IMR-90 (cell line): ENCODE measurements around the gene MTREX. TPM values are rescaled to one million over a fixed set of nuclear protein-coding genes. Genes with fewer than 3 reads are reported as not detected.

ENCODE experiments used
- ATAC-seq: fragments of 200-7000 bp; cut with Tn5 transposase; 2 replicates; pipeline ENCODE4 v1.9.1; 2020; ENCODE audit warnings: low read depth, mild to moderate bottlenecking, moderate library complexity
- BruUV-seq: library from RNA; stranded (reverse); fragments of 400-500 nt; replicated peaks from 2 replicates; lab custom pipeline; 2021; lab: Mats Ljungman, UMichigan
- CTCF ChIA-PET: fragments of 300-600 bp; formaldehyde crosslinking; extraction: SDS; loops from one replicate; lab custom pipeline; 2021; ENCODE audit warnings: antibody characterized with exemption; lab: Yijun Ruan, JAX
- POLR2A ChIA-PET: fragments of 300-600 bp; sonication (Branson Sonifier 250); formaldehyde crosslinking; loops from one replicate; lab custom pipeline; 2022; ENCODE audit warnings: antibody characterized with exemption; ENCODE audit not compliant: unreplicated experiment; lab: Charles Lee
- DNase-seq: peaks from one replicate; pipeline ENCODE4 v3.0.0; 2013
- H2AFZ ChIP-seq: replicated peaks from 2 replicates; pipeline ENCODE3; 2013; ENCODE audit warnings: low read length, mild to moderate bottlenecking; ENCODE audit not compliant: poor library complexity
- H2AK5ac ChIP-seq: 2 replicates; pipeline ENCODE4 v1.6.1; 2013; ENCODE audit warnings: low read depth, low read length, inconsistent platforms
- H2AK9ac ChIP-seq: replicated peaks from 2 replicates; pipeline ENCODE3; 2013; ENCODE audit warnings: mild to moderate bottlenecking, low read depth, low read length, moderate library complexity; ENCODE audit not compliant: poor library complexity
- H2BK120ac ChIP-seq: 2 replicates; pipeline ENCODE4 v1.6.1; 2013; ENCODE audit warnings: low read depth, low read length, inconsistent platforms
- H2BK15ac ChIP-seq: 3 replicates; pipeline ENCODE4 v1.6.1; 2013; ENCODE audit warnings: low read depth, low read length, inconsistent platforms
- H2BK20ac ChIP-seq: 2 replicates; pipeline ENCODE4 v1.6.1; 2013; ENCODE audit warnings: low read depth, mild to moderate bottlenecking, inconsistent platforms, low read length, moderate library complexity
- H2BK5ac ChIP-seq: 2 replicates; pipeline ENCODE4 v1.6.1; 2013; ENCODE audit warnings: mild to moderate bottlenecking, low read depth, low read length, inconsistent platforms; ENCODE audit not compliant: poor library complexity, severe bottlenecking
- H3K14ac ChIP-seq: replicated peaks from 2 replicates; pipeline ENCODE4 v1.6.1; 2013; ENCODE audit warnings: low read depth, low read length, inconsistent platforms
- H3K18ac ChIP-seq: 2 replicates; pipeline ENCODE4 v1.6.1; 2013; ENCODE audit warnings: low read depth, low read length, control low read depth
- H3K23ac ChIP-seq: 2 replicates; pipeline ENCODE4 v1.6.1; 2013; ENCODE audit warnings: low read depth, low read length, inconsistent platforms
- H3K27ac ChIP-seq: 2 replicates; pipeline ENCODE4 v1.5.1; 2013; ENCODE audit warnings: mild to moderate bottlenecking, control low read depth, low read length; ENCODE audit not compliant: insufficient read depth
- H3K27me3 ChIP-seq: 2 replicates; pipeline ENCODE4 v1.6.1; 2013; ENCODE audit warnings: low read length; ENCODE audit not compliant: control insufficient read depth, insufficient read depth
- H3K36me3 ChIP-seq: 2 replicates; pipeline ENCODE4 v1.6.1; 2013; ENCODE audit warnings: low read length, mixed read lengths; ENCODE audit not compliant: control insufficient read depth, insufficient read depth
- H3K4ac ChIP-seq: 2 replicates; pipeline ENCODE4 v1.6.1; 2013; ENCODE audit warnings: low read depth, low read length, inconsistent platforms
- H3K4me1 ChIP-seq: 2 replicates; pipeline ENCODE4 v1.6.1; 2013; ENCODE audit warnings: low read length, mixed read lengths; ENCODE audit not compliant: control insufficient read depth, insufficient read depth
- H3K4me2 ChIP-seq: 2 replicates; pipeline ENCODE4 v1.6.1; 2013; ENCODE audit warnings: low read depth, mild to moderate bottlenecking, control low read depth, low read length, moderate library complexity
- H3K4me3 ChIP-seq: 2 replicates; pipeline ENCODE4 v1.5.1; 2013; ENCODE audit warnings: low read depth, mild to moderate bottlenecking, control low read depth, low read length, moderate library complexity; ENCODE audit not compliant: insufficient read depth
- H3K56ac ChIP-seq: 2 replicates; pipeline ENCODE4 v1.6.1; 2013; ENCODE audit warnings: low read length, inconsistent platforms; ENCODE audit not compliant: insufficient read depth; ENCODE audit errors: extremely low read depth
- H3K79me1 ChIP-seq, 2 experiments: 2 replicates each; pipeline ENCODE4 v1.6.1; 2013; ENCODE audit warnings: low read length in 2 of 2, inconsistent platforms in 1 of 2, low read depth in 1 of 2
- H3K9ac ChIP-seq: 2 replicates; pipeline ENCODE4 v1.6.1; 2013; ENCODE audit warnings: low read depth, low read length, control low read depth
- H3K9me1 ChIP-seq: 2 replicates; pipeline ENCODE4 v1.6.1; 2013; ENCODE audit warnings: low read length, inconsistent platforms; ENCODE audit not compliant: insufficient read depth
- H3K9me3 ChIP-seq: 2 replicates; pipeline ENCODE4 v1.6.1; 2013; ENCODE audit warnings: low read length; ENCODE audit not compliant: control insufficient read depth, insufficient read depth
- H4K20me1 ChIP-seq: 2 replicates; pipeline ENCODE4 v1.6.1; 2013; ENCODE audit warnings: low read length, inconsistent platforms; ENCODE audit not compliant: insufficient read depth
- H4K5ac ChIP-seq: 2 replicates; pipeline ENCODE4 v1.6.1; 2013; ENCODE audit warnings: mild to moderate bottlenecking, low read depth, low read length, control low read depth
- H4K8ac ChIP-seq, 2 experiments: 2 replicates each; pipeline ENCODE4 v1.6.1; 2013; ENCODE audit warnings: low read depth in 2 of 2, low read length in 2 of 2, control low read depth in 1 of 2, inconsistent platforms in 1 of 2
- H4K91ac ChIP-seq: 2 replicates; pipeline ENCODE4 v1.6.1; 2013; ENCODE audit warnings: low read depth, low read length, inconsistent platforms; ENCODE audit not compliant: insufficient read depth
- MAZ ChIP-seq: IDR thresholded peaks from 2 replicates; pipeline ENCODE4 v1.6.1; 2012; ENCODE audit warnings: low read depth, mild to moderate bottlenecking, low read length, improper control_type of control experiment, moderate library complexity, borderline replicate concordance
- USF2 ChIP-seq: fragments of 150-350 bp; IDR thresholded peaks from 2 replicates; pipeline ENCODE4 v1.6.1; 2017; ENCODE audit warnings: mild to moderate bottlenecking, antibody characterized with exemption, low read length, low read depth
- WGBS, 2 experiments: methylation state at CpG; one replicate each; pipeline versions ENCODE4 v1.1.5 to v1.1.7; 2013; ENCODE audit warnings: missing lambda C conversion rate in 2 of 2; ENCODE audit not compliant: insufficient read length in 1 of 2; ENCODE audit errors: extremely low coverage in 2 of 2; 5-methylcytosine and 5-hydroxymethylcytosine counted together
- dilution Hi-C: fragments of 300-500 bp; cut with HindIII; formaldehyde crosslinking; loops from one replicate; pipeline ENCODE4 v1.14.3; 2018; ENCODE audit warnings: low sequenced_read_pairs; ENCODE audit not compliant: unreplicated experiment
- in situ Hi-C: fragments of 300-500 bp; cut with MboI; formaldehyde crosslinking; loops from 3 replicates; pipeline ENCODE4 v1.14.3; 2019; ENCODE audit warnings: low sequenced_read_pairs, inconsistent platforms, mixed read lengths
- intact Hi-C: fragments of 100-400 bp; cut with micrococcal nuclease; formaldehyde crosslinking; loops from 2 replicates; pipeline ENCODE4 v1.10.0; 2022
- polyA plus RNA-seq, 3 experiments: library from polyadenylated mRNA; depleted of rRNA; stranded (reverse); fragments of >200 nt; gene quantifications; 2 replicates each; pipeline ENCODE4 v1.2.3, GENCODE V29; 2012; ENCODE audit warnings: low replicate concordance in 1 of 3
- total RNA-seq: library from RNA; depleted of rRNA; stranded (reverse); fragments of >200 nt; gene quantifications from 2 replicates; pipeline ENCODE4 v1.2.3, GENCODE V29; 2012

Gene MTREX
- total and polyA plus RNA-seq, 2 of the 4 experiments (the other 2 are of a cell fraction): 22.1 to 33.2 TPM

- in situ Hi-C loops (no loop called here), intact Hi-C loops (loop anchor here (5.0 kb wide), 1 partner anchor 38 kb away; no protein-coding TSS in a partner anchor), dilution Hi-C loops (no loop called here)
- H2AK5ac ChIP-seq: no peak overlapping the region
- no peak overlapping the region for H3K4ac ChIP-seq
- no CpG with 5 or more reads among the region's 1 CpG for WGBS, 2 experiments
- no peaks in the 10 kb centered on the region for H3K27me3 ChIP-seq
- no peak overlapping the region for H3K56ac ChIP-seq
- no peak overlapping the region for H2BK15ac ChIP-seq
- H2BK120ac ChIP-seq: no peak overlapping the region
- no peak overlapping the region for H3K27ac ChIP-seq
- ATAC-seq (no peak), DNase-seq (no peak)
- no peak overlapping the region for H4K5ac ChIP-seq
- H3K9ac ChIP-seq: no peak overlapping the region
- ChIA-PET POLR2A (no interaction called here), CTCF (no interaction called here)
- H3K18ac ChIP-seq: no peak overlapping the region
- H3K14ac ChIP-seq: no peak overlapping the region
- no peak for TF ChIP-seq USF2
- no peak for TF ChIP-seq MAZ
- peaks cover 18 to 36% of the 10 kb centered on the region in 2 experiments for H3K79me1 ChIP-seq
- H3K4me3 ChIP-seq: no peak overlapping the region
- peaks cover 31% of the 10 kb centered on the region for H3K36me3 ChIP-seq
- H2AFZ ChIP-seq: no peak overlapping the region
- no peak overlapping the region for H3K4me2 ChIP-seq
- H4K8ac ChIP-seq: no peak overlapping the region
- no peak overlapping the region for H2AK9ac ChIP-seq
- H4K20me1 ChIP-seq: peaks cover 7% of the 10 kb centered on the region; the same call in 1 of the 2 replicates
- no peak overlapping the region for H3K23ac ChIP-seq
- no peaks in the 10 kb centered on the region for H3K9me1 ChIP-seq
- H2BK5ac ChIP-seq: no peak overlapping the region
- BruUV-seq: no TSS peak
- H3K4me1 ChIP-seq: no peaks in the 10 kb centered on the region
- no peak overlapping the region for H4K91ac ChIP-seq
- H3K9me3 ChIP-seq: peaks cover 8% of the 10 kb centered on the region
- H2BK20ac ChIP-seq: no peak overlapping the region
Observed at GRCh38 chr5:55294935-55295334, 12.9 kb upstream of the MTREX start.
